ENCODE results near the gene FBXO24. TPM values are rescaled to one million over a fixed set of nuclear protein-coding genes. Genes with fewer than 3 reads are reported as not detected.

The FBXO24 gene
- total RNA-seq, 1 donor from 2014 or later = 0.61 TPM

Other genes with a start within 250 kb of the FBXO24 start
- 36.5 and 36.6 TPM in 2 replicates for gene PILRB, start 228.2 kb upstream of the FBXO24 start, total RNA-seq
- gene PILRA, start 212.8 kb upstream of the FBXO24 start, total RNA-seq = 2.6 and 2.7 TPM in 2 replicates
- gene ZCWPW1, start 157.6 kb upstream of the FBXO24 start, total RNA-seq = 1.8 and 2.0 TPM in 2 replicates
- gene MEPCE, start 156.5 kb upstream of the FBXO24 start, total RNA-seq = 46.9 and 49.8 TPM in 2 replicates
- 39.5 and 42.1 TPM in 2 replicates for gene PPP1R35, start 149.8 kb upstream of the FBXO24 start, total RNA-seq
- 1.0 and 1.4 TPM in 2 replicates for gene SPACDR, start 122.1 kb upstream of the FBXO24 start, total RNA-seq
- 28.8 and 32.8 TPM in 2 replicates for gene TSC22D4, start 107.1 kb upstream of the FBXO24 start, total RNA-seq
- gene NYAP1, start 102.4 kb upstream of the FBXO24 start, total RNA-seq = 4.8 and 5.2 TPM in 2 replicates
- gene AGFG2, start 47.1 kb upstream of the FBXO24 start, total RNA-seq = 11.6 and 13.3 TPM in 2 replicates
- gene SAP25, start 12.4 kb upstream of the FBXO24 start, total RNA-seq = 3.4 and 4.6 TPM in 2 replicates
- 44.2 and 46.6 TPM in 2 replicates for gene LRCH4, start 199 bp upstream of the FBXO24 start, total RNA-seq
- 13.7 and 16.7 TPM in 2 replicates for gene PCOLCE, start 16.0 kb downstream of the FBXO24 start, total RNA-seq
- gene MOSPD3, start 26.2 kb downstream of the FBXO24 start, total RNA-seq = 24.3 and 27.9 TPM in 2 replicates
- gene TFR2, start 55.2 kb downstream of the FBXO24 start, total RNA-seq = 1.7 and 2.4 TPM in 2 replicates
- 2.4 and 3.1 TPM in 2 replicates for gene ACTL6B, start 70.1 kb downstream of the FBXO24 start, total RNA-seq
- gene GNB2, start 87.4 kb downstream of the FBXO24 start, total RNA-seq = 215 and 229 TPM in 2 replicates
- 71.8 and 82.9 TPM in 2 replicates for gene GIGYF1, start 107.9 kb downstream of the FBXO24 start, total RNA-seq
- 64.1 and 67.9 TPM in 2 replicates for gene POP7, start 119.8 kb downstream of the FBXO24 start, total RNA-seq
- gene EPO, start 134.1 kb downstream of the FBXO24 start, total RNA-seq = 0.23 and 0.30 TPM in 2 replicates
- not detected in 2 replicates for gene ZAN, start 147.3 kb downstream of the FBXO24 start, total RNA-seq
- 80.4 and 84.5 TPM in 2 replicates for gene EPHB4, start 241.2 kb downstream of the FBXO24 start, total RNA-seq